SK-N-SH (cell line): ENCODE data around the gene PA2G4.

Experiments used
- CTCF ChIP-seq: fragments of 200-600 bp; sonication (generic); IDR thresholded peaks from 2 replicates; pipeline ENCODE4 v1.6.1; 2017; ENCODE audit warnings: antibody characterized with exemption, mild to moderate bottlenecking, moderate library complexity
- ELF1 ChIP-seq: IDR thresholded peaks from 2 replicates; pipeline ENCODE4 v1.4.0; 2012
- EP300 ChIP-seq, 2 experiments: IDR thresholded peaks; 2 replicates each; pipeline versions ENCODE4 v1.4.0 to v1.6.1; 2012; ENCODE audit warnings: borderline replicate concordance in 1 of 2, low read depth in 1 of 2, low read length in 1 of 2
- EZH2phosphoT487 ChIP-seq: fragments of 200-600 bp; sonication (generic); IDR thresholded peaks from 2 replicates; pipeline ENCODE4 v1.6.1; 2017; ENCODE audit warnings: low read depth, mixed run types, mild to moderate bottlenecking, antibody characterized with exemption, moderate library complexity, borderline replicate concordance
- FOXM1 ChIP-seq: IDR thresholded peaks from 2 replicates; pipeline ENCODE4 v1.4.0; 2012; ENCODE audit warnings: low read depth, mild to moderate bottlenecking
- RAD21 ChIP-seq: IDR thresholded peaks from 2 replicates; pipeline ENCODE4 v1.6.1; 2012; ENCODE audit warnings: mild to moderate bottlenecking, low read length
- REST ChIP-seq: IDR thresholded peaks from 2 replicates; pipeline ENCODE4 v1.6.1; 2012; ENCODE audit warnings: mild to moderate bottlenecking, low read depth, low read length, moderate library complexity

- TF ChIP-seq CTCF (no peak), ELF1 (no peak), REST (no peak), EP300 (IDR thresholded peaks at IDR 0.05; ENCODE audit: borderline replicate concordance in 1 of 2, low read depth in 1 of 2, low read length in 1 of 2) (no peak), RAD21 (no peak), EZH2phosphoT487 (no peak), FOXM1 (no peak)
Measured at GRCh38 chr12:56105609-56105902, 1.2 kb downstream of the PA2G4 start.
